HepG2 (cell line): ENCODE measurements around the gene BPIFB2. TPM values are rescaled to one million over a fixed set of nuclear protein-coding genes. Genes with fewer than 3 reads are reported as not detected.

Experiments
- DNMT1 ChIP-seq: sonication (generic); formaldehyde crosslinking; IDR thresholded peaks from 2 replicates; pipeline ENCODE4 v1.5.1; 2020; ENCODE audit warnings: mild to moderate bottlenecking, missing genetic modification reagents
- ERF ChIP-seq: IDR thresholded peaks from 2 replicates; pipeline ENCODE4 v1.6.1; 2018; ENCODE audit warnings: missing biosample characterization, missing genetic modification reagents
- KLF12 ChIP-seq: sonication (generic); formaldehyde crosslinking; IDR thresholded peaks from 2 replicates; pipeline ENCODE4 v1.4.0; 2020; ENCODE audit warnings: missing genetic modification reagents, borderline replicate concordance
- MTF2 ChIP-seq: sonication (generic); formaldehyde crosslinking; IDR thresholded peaks from 2 replicates; pipeline ENCODE4 v1.5.0; 2020; ENCODE audit warnings: missing genetic modification reagents, borderline replicate concordance
- TCF12 ChIP-seq, 2 experiments: fragments of 450-650 bp in 1 of 2; sonication (generic) in 1 of 2; formaldehyde crosslinking in 1 of 2; IDR thresholded peaks; 2 replicates each; pipeline versions ENCODE4 v1.6.1 to v1.8.0; 2017 to 2022; ENCODE audit warnings: antibody characterized with exemption in 1 of 2, mild to moderate bottlenecking in 1 of 2, missing genetic modification reagents in 1 of 2, moderate library complexity in 1 of 2
- ZFY ChIP-seq: sonication (generic); formaldehyde crosslinking; IDR thresholded peaks from 2 replicates; pipeline ENCODE4 v1.4.0; 2020; ENCODE audit warnings: missing genetic modification reagents
- ZNF253 ChIP-seq: sonication (generic); formaldehyde crosslinking; IDR thresholded peaks from 2 replicates; pipeline ENCODE4 v1.8.0; 2022; ENCODE audit warnings: mild to moderate bottlenecking, missing genetic modification reagents, borderline replicate concordance
- ZNF451 ChIP-seq: sonication (generic); formaldehyde crosslinking; IDR thresholded peaks from 2 replicates; pipeline ENCODE4 v1.5.0; 2020; ENCODE audit warnings: mild to moderate bottlenecking, missing genetic modification reagents
- ZNF607 ChIP-seq: sonication (generic); formaldehyde crosslinking; IDR thresholded peaks from 2 replicates; pipeline ENCODE4 v1.5.1; 2020; ENCODE audit warnings: missing genetic modification reagents, mild to moderate bottlenecking, borderline replicate concordance
- polyA plus RNA-seq, 8 experiments: library from polyadenylated mRNA; depleted of rRNA in 3 of 8; stranded (reverse) in 7 of 8; unstranded in 1 of 8; fragments of >200 nt; fragmentation: Illumina TruSeq in 4 of 8; extraction: Trizol in 4 of 8; gene quantifications; 2 replicates each; pipeline versions ENCODE4 v1.2.1 to v1.2.3, GENCODE V29; 2011 to 2016; ENCODE audit warnings: low read depth in 4 of 8, missing spikeins in 1 of 8, mixed read lengths in 1 of 8; ENCODE audit not compliant: insufficient read depth in 1 of 8
- total RNA-seq, 5 experiments: library from RNA; depleted of rRNA; stranded (reverse); fragments of >200 nt; fragmentation: Illumina TruSeq; extraction: Trizol; gene quantifications; 2 replicates each; pipeline ENCODE4 v1.2.3, GENCODE V29; 2016; ENCODE audit warnings: low read depth in 1 of 5
- TF ChIP-seq, protein P1 (sequence below): sonication (generic); formaldehyde crosslinking; IDR thresholded peaks from 2 replicates; pipeline ENCODE4 v1.5.1; 2020; ENCODE audit warnings: missing genetic modification reagents, mild to moderate bottlenecking, borderline replicate concordance
- TF ChIP-seq, protein P2 (sequence below): sonication (generic); formaldehyde crosslinking; IDR thresholded peaks from 2 replicates; pipeline ENCODE4 v1.8.0; 2022; ENCODE audit warnings: mild to moderate bottlenecking, missing genetic modification reagents; ENCODE audit not compliant: insufficient replicate concordance
- TF ChIP-seq, protein P3 (sequence below): sonication (generic); formaldehyde crosslinking; IDR thresholded peaks from 2 replicates; pipeline ENCODE4; 2020; ENCODE audit warnings: missing genetic modification reagents, mild to moderate bottlenecking, borderline replicate concordance
- TF ChIP-seq, protein P4 (sequence below): fragments of 450-650 bp; IDR thresholded peaks from 2 replicates; pipeline ENCODE4 v1.6.1; 2016

Gene BPIFB2
- total and polyA plus RNA-seq, 2 of the 13 experiments (the other 11 are each of a cell fraction or from before 2014, with no cell fraction given) = 54.5 to 902 TPM

DNA sequence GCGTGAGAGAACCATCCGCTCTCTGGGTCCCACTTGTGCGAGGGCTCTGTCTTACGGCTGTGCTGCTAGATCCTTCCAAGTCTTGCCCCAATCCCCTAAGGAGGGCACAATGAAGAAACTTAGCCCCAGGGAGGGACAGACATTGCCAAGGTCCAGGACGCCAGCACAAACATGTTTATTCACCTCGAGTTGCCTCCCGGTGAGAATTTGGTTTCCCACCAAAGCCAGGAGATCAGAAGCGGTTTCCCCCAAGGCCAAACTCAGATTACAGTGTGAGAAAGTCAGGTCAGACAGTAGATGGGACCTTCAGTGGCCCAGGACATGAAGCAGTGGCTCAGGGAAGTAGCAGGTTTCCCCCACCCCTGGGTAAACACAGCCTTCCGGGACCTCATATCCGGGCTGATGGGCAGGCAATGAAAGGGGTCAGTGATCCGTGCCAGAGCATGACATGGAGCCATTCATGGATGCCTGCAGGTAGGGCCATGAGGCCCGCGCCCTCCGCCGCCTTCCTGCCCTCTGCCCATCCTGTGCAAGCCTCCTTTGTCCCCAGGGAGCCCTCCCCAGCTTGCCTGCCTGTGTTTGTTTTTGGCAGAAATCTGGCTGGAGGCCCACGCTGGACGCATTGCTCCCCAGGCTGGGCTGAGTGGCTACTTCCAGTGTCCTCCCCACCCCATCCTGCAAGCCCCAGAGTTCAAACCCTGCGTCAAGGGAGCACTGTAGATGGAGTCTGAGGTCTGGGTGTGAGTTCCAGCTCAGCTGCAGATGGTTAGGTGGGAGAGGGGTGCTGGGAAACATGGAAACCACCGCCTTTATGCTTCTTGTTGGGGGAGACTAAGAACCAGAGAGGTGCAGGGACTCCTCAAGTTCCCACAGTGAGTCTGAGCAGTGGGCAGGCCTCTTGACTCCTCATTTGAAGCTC is 2.0 kb downstream of the BPIFB2 start (continued):
- TF ChIP-seq, protein P1, sequence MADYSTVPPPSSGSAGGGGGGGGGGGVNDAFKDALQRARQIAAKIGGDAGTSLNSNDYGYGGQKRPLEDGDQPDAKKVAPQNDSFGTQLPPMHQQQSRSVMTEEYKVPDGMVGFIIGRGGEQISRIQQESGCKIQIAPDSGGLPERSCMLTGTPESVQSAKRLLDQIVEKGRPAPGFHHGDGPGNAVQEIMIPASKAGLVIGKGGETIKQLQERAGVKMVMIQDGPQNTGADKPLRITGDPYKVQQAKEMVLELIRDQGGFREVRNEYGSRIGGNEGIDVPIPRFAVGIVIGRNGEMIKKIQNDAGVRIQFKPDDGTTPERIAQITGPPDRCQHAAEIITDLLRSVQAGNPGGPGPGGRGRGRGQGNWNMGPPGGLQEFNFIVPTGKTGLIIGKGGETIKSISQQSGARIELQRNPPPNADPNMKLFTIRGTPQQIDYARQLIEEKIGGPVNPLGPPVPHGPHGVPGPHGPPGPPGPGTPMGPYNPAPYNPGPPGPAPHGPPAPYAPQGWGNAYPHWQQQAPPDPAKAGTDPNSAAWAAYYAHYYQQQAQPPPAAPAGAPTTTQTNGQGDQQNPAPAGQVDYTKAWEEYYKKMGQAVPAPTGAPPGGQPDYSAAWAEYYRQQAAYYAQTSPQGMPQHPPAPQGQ (CRISPR knock-in tag) = no peak; the same call in 1 of the 2 replicates
- TF ChIP-seq, protein P2, sequence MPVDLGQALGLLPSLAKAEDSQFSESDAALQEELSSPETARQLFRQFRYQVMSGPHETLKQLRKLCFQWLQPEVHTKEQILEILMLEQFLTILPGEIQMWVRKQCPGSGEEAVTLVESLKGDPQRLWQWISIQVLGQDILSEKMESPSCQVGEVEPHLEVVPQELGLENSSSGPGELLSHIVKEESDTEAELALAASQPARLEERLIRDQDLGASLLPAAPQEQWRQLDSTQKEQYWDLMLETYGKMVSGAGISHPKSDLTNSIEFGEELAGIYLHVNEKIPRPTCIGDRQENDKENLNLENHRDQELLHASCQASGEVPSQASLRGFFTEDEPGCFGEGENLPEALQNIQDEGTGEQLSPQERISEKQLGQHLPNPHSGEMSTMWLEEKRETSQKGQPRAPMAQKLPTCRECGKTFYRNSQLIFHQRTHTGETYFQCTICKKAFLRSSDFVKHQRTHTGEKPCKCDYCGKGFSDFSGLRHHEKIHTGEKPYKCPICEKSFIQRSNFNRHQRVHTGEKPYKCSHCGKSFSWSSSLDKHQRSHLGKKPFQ (CRISPR knock-in tag) = peak; percentile 97
- TF ChIP-seq KLF12 (CRISPR knock-in tag) = no peak
- TF ChIP-seq ZNF451 (CRISPR knock-in tag) = peak; percentile 88
- TF ChIP-seq MTF2 = 0 out of 2 replicates have a peak, but pooled peaks have one; percentile 82
- peak; percentile 61; the same call in 1 of the 2 replicates for TF ChIP-seq DNMT1
- peak; percentile 59; the same call in 1 of the 2 replicates for TF ChIP-seq ZFY
- TF ChIP-seq ZNF253 (CRISPR knock-in tag) = no peak
- TF ChIP-seq, protein P3, sequence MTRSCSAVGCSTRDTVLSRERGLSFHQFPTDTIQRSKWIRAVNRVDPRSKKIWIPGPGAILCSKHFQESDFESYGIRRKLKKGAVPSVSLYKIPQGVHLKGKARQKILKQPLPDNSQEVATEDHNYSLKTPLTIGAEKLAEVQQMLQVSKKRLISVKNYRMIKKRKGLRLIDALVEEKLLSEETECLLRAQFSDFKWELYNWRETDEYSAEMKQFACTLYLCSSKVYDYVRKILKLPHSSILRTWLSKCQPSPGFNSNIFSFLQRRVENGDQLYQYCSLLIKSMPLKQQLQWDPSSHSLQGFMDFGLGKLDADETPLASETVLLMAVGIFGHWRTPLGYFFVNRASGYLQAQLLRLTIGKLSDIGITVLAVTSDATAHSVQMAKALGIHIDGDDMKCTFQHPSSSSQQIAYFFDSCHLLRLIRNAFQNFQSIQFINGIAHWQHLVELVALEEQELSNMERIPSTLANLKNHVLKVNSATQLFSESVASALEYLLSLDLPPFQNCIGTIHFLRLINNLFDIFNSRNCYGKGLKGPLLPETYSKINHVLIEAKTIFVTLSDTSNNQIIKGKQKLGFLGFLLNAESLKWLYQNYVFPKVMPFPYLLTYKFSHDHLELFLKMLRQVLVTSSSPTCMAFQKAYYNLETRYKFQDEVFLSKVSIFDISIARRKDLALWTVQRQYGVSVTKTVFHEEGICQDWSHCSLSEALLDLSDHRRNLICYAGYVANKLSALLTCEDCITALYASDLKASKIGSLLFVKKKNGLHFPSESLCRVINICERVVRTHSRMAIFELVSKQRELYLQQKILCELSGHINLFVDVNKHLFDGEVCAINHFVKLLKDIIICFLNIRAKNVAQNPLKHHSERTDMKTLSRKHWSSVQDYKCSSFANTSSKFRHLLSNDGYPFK (CRISPR knock-in tag) = peak; percentile 81; the same call in 1 of the 2 replicates
- TF ChIP-seq TCF12 (IDR thresholded peaks at IDR 0.05) = no peak
- TF ChIP-seq TCF12 (CRISPR knock-in tag; IDR thresholded peaks at IDR 0.05) = peak; percentile 88; the same call in 1 of the 2 replicates
- TF ChIP-seq ERF (CRISPR knock-in tag) = peak; percentile 95
- peak; percentile 73; the same call in 1 of the 2 replicates for TF ChIP-seq ZNF607 (CRISPR knock-in tag)
- TF ChIP-seq, protein P4, sequence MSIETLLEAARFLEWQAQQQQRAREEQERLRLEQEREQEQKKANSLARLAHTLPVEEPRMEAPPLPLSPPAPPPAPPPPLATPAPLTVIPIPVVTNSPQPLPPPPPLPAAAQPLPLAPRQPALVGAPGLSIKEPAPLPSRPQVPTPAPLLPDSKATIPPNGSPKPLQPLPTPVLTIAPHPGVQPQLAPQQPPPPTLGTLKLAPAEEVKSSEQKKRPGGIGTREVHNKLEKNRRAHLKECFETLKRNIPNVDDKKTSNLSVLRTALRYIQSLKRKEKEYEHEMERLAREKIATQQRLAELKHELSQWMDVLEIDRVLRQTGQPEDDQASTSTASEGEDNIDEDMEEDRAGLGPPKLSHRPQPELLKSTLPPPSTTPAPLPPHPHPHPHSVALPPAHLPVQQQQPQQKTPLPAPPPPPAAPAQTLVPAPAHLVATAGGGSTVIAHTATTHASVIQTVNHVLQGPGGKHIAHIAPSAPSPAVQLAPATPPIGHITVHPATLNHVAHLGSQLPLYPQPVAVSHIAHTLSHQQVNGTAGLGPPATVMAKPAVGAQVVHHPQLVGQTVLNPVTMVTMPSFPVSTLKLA = no peak
